A549 (cell line): ENCODE measurements around the gene SNX6. TPM values are rescaled to one million over a fixed set of nuclear protein-coding genes. Genes with fewer than 3 reads are reported as not detected.

Experiments used
- ATAC-seq, 2 experiments: fragments of 200-7000 bp in 1 of 2; fragments of >200 bp in 1 of 2; cut with Nextera tagmentation in 1 of 2; cut with Tn5 transposase in 1 of 2; 3 replicates each; pipeline versions ENCODE4 v1.8.0 to v1.9.1; 2018 to 2020; ENCODE audit warnings: mild to moderate bottlenecking in 1 of 2, moderate library complexity in 1 of 2
- CTCF ChIA-PET: fragments of 300-600 bp; sonication (Branson Sonifier 250); formaldehyde crosslinking; extraction: SDS; loops from one replicate; lab custom pipeline; 2021; ENCODE audit warnings: antibody characterized with exemption, inconsistent platforms; lab: Yijun Ruan, JAX
- POLR2A ChIA-PET: fragments of 350-600 bp; formaldehyde crosslinking; extraction: SDS; loops from one replicate; lab custom pipeline; 2021; ENCODE audit warnings: antibody characterized with exemption, inconsistent platforms; lab: Yijun Ruan, JAX
- DNase-seq, 2 experiments: peaks; one replicate each; pipeline versions ENCODE4 v3.0.0 to v3.0.0-alpha.2; 2011 to 2016; ENCODE audit warnings: low read depth in 1 of 2, low spot score in 1 of 2
- FAIRE-seq: peaks from 2 replicates; lab custom pipeline; 2011; peaks lifted over from hg19 to GRCh38; lab: Jason Lieb, UNC
- H3K27ac ChIP-seq, 2 experiments: fragments of >200 bp; sonication (Bioruptor Twin); formaldehyde crosslinking; 3 replicates each; pipeline ENCODE4 v1.5.1; 2016 to 2017
- H3K4me1 ChIP-seq: fragments of >200 bp; sonication (Bioruptor Twin); formaldehyde crosslinking; 3 replicates; pipeline ENCODE4 v1.6.1; 2016
- H3K4me2 ChIP-seq: fragments of >200 bp; sonication (Bioruptor Twin); formaldehyde crosslinking; 3 replicates; pipeline ENCODE4 v1.6.1; 2016
- H3K4me3 ChIP-seq: fragments of >200 bp; sonication (Bioruptor Twin); formaldehyde crosslinking; 3 replicates; pipeline ENCODE4 v1.5.1; 2016
- H3K9me3 ChIP-seq: fragments of >200 bp; sonication (Bioruptor Twin); formaldehyde crosslinking; 3 replicates; pipeline ENCODE4 v1.6.1; 2016
- ATOH8 ChIP-seq: fragments of 250-450 bp; sonication (Bioruptor Pico); IDR thresholded peaks from 2 replicates; pipeline ENCODE4 v1.5.0; 2020; ENCODE audit warnings: low read depth, mild to moderate bottlenecking, moderate library complexity
- BHLHE40 ChIP-seq: IDR thresholded peaks from 2 replicates; pipeline ENCODE4 v1.6.1; 2012; ENCODE audit warnings: low read depth, low read length, inconsistent platforms
- CBX2 ChIP-seq: fragments of 200-600 bp; sonication (generic); IDR thresholded peaks from 2 replicates; pipeline ENCODE4 v1.6.1; 2016; ENCODE audit warnings: low read depth, mild to moderate bottlenecking, borderline replicate concordance
- CBX8 ChIP-seq: fragments of 200-600 bp; sonication (generic); IDR thresholded peaks from 2 replicates; pipeline ENCODE4 v1.6.1; 2016
- CHD2 ChIP-seq: fragments of 150-350 bp; IDR thresholded peaks from 2 replicates; pipeline ENCODE4 v1.6.1; 2014; ENCODE audit warnings: low read length; ENCODE audit not compliant: partially characterized antibody
- CHD4 ChIP-seq: fragments of 200-600 bp; sonication (generic); IDR thresholded peaks from 2 replicates; pipeline ENCODE4 v1.6.1; 2016; ENCODE audit warnings: antibody characterized with exemption, mild to moderate bottlenecking, borderline replicate concordance
- E2F6 ChIP-seq: IDR thresholded peaks from 2 replicates; pipeline ENCODE4 v1.6.1; 2012; ENCODE audit warnings: low read depth, borderline replicate concordance
- FOSL2 ChIP-seq, 2 experiments: fragments of 450-650 bp in 1 of 2; fragments of >200 bp in 1 of 2; sonication (Bioruptor Twin) in 1 of 2; formaldehyde crosslinking; IDR thresholded peaks; 2 replicates each; pipeline versions ENCODE4 v1.5.0 to v1.6.1; 2016 to 2020; ENCODE audit warnings: mild to moderate bottlenecking in 1 of 2, moderate library complexity in 1 of 2
- GATA3 ChIP-seq: IDR thresholded peaks from 2 replicates; pipeline ENCODE4 v1.6.1; 2012; ENCODE audit warnings: borderline replicate concordance
- HDAC2 ChIP-seq: fragments of 200-600 bp; sonication (generic); IDR thresholded peaks from 2 replicates; pipeline ENCODE4 v1.6.1; 2016
- HES2 ChIP-seq: fragments of >200 bp; sonication (Bioruptor Twin); formaldehyde crosslinking; IDR thresholded peaks from 2 replicates; pipeline ENCODE4 v1.6.1; 2016
- HOXA7 ChIP-seq: fragments of 250-450 bp; sonication (Bioruptor Pico); IDR thresholded peaks from 2 replicates; pipeline ENCODE4 v1.5.0; 2020; ENCODE audit warnings: mild to moderate bottlenecking, moderate library complexity
- HOXB13 ChIP-seq: fragments of 250-450 bp; sonication (Bioruptor Pico); IDR thresholded peaks from 2 replicates; pipeline ENCODE4 v1.5.0; 2020; ENCODE audit warnings: low read depth, mild to moderate bottlenecking, moderate library complexity
- HOXB5 ChIP-seq: fragments of 250-450 bp; sonication (Bioruptor Pico); IDR thresholded peaks from 2 replicates; pipeline ENCODE4 v1.5.0; 2020; ENCODE audit warnings: mild to moderate bottlenecking, moderate library complexity
- JUN ChIP-seq, 2 experiments: fragments of >200 bp; sonication (Bioruptor Twin); formaldehyde crosslinking; IDR thresholded peaks; 2 replicates in 1 of 2; 3 replicates in 1 of 2; pipeline ENCODE4 v1.6.1; 2016 to 2017
- JUNB ChIP-seq: fragments of >200 bp; sonication (Bioruptor Twin); formaldehyde crosslinking; IDR thresholded peaks from 2 replicates; pipeline ENCODE4 v1.6.1; 2016
- KDM1A ChIP-seq: fragments of 200-600 bp; sonication (generic); IDR thresholded peaks from 2 replicates; pipeline ENCODE4 v1.6.1; 2016; ENCODE audit warnings: low read depth, mild to moderate bottlenecking
- NR3C1 ChIP-seq: fragments of >200 bp; sonication (Bioruptor Twin); formaldehyde crosslinking; IDR thresholded peaks from 3 replicates; pipeline ENCODE4 v1.6.1; 2017
- PHF8 ChIP-seq: fragments of 200-600 bp; sonication (generic); IDR thresholded peaks from 2 replicates; pipeline ENCODE4 v1.6.1; 2016; ENCODE audit warnings: low read depth, mild to moderate bottlenecking, antibody characterized with exemption, moderate library complexity, borderline replicate concordance
- POLR2A ChIP-seq: IDR thresholded peaks from 2 replicates; pipeline ENCODE4 v1.6.1; 2012; ENCODE audit warnings: mild to moderate bottlenecking, low read length
- RARB ChIP-seq: fragments of 250-450 bp; sonication (Bioruptor Pico); IDR thresholded peaks from 2 replicates; pipeline ENCODE4 v1.8.0; 2021; ENCODE audit warnings: mild to moderate bottlenecking, moderate library complexity
- RCOR1 ChIP-seq: fragments of 150-350 bp; IDR thresholded peaks from 2 replicates; pipeline ENCODE4 v1.6.1; 2014; ENCODE audit warnings: antibody characterized with exemption, low read length, low read depth
- RNF2 ChIP-seq: fragments of 200-600 bp; sonication (generic); IDR thresholded peaks from 2 replicates; pipeline ENCODE4 v1.6.1; 2016; ENCODE audit warnings: low read depth, mild to moderate bottlenecking, antibody characterized with exemption, moderate library complexity, borderline replicate concordance
- SREBF2 ChIP-seq: fragments of 450-650 bp; IDR thresholded peaks from 2 replicates; pipeline ENCODE4 v1.6.1; 2014; ENCODE audit warnings: mild to moderate bottlenecking, moderate library complexity
- WGBS: methylation state at CpG from one replicate; pipeline ENCODE4 v1.1.6; 2017; ENCODE audit errors: missing lambda C conversion rate; 5-methylcytosine and 5-hydroxymethylcytosine counted together
- polyA plus RNA-seq, 4 experiments: library from polyadenylated mRNA; depleted of rRNA in 3 of 4; stranded (reverse); fragments of >200 nt; fragmentation: RNase III in 1 of 4; extraction: RNeasy Plus Mini Kit Qiagen cat#74134 plus additional on column Dnase treatment in 1 of 4; gene quantifications; 2 replicates in 3 of 4; 3 replicates in 1 of 4; pipeline ENCODE4 v1.2.3, GENCODE V29; 2011 to 2017
- TF ChIP-seq, protein P1 (sequence below): fragments of >200 bp; sonication (Bioruptor Twin); formaldehyde crosslinking; IDR thresholded peaks from 3 replicates; pipeline ENCODE4 v1.5.1; 2016
- TF ChIP-seq, protein P2 (sequence below): fragments of 150-350 bp; IDR thresholded peaks from 2 replicates; pipeline ENCODE4 v1.6.1; 2014; ENCODE audit warnings: low read depth, mild to moderate bottlenecking, low read length

SNX6 gene
- polyA plus RNA-seq, 2 of the 4 experiments (the other 2 are of a cell fraction): 149 to 174 TPM

DNA sequence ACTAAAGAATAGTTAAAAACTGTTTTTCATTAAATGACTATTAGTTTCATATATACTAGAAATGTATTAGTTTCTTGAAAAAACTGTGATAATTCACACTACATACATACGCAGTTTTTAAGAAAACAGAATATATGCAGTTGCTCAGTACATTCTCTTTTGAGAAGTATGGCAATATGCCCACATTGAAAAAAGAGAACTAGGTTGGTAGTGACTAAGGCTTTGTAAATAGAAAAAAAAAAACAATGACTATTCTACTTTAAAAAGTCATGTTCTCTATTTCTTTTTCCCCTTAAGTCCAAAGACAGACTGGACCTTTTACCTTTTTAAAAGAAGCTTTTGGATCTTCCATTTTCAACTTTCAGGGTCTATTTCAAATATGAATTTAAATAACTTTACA, 25.0 kb downstream of the SNX6 start:
- DNase-seq (peak; percentile 55 to 56), FAIRE-seq (peak; percentile 90)

DNA sequence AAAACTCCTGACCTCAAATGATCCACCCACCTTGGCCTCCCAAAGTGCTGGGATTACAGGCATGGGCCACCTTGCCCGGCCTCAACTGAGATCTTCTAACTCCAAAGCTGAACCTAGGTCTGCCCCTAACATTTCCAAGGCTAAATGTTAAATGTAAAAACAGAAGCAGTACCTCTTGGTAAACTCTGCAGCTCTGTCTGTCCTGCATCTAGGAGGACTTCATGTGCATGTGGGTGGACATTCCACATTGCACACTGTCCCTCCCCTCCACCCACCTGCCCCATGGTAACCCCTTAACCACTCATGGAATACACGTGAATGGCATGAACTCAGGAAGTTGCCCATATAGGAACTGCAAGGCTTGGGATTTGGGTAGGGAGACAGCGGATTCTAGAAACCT, 33.1 kb downstream of the SNX6 start:
- WGBS: 89% methylated on average over 3 of the region's 3 CpGs
- ATAC-seq (no peak), FAIRE-seq (no peak), DNase-seq (no peak)
- TF ChIP-seq NR3C1 (no peak), HES2 (no peak), HOXB13 (CRISPR knock-in tag) (no peak), PHF8 (no peak), BHLHE40 (no peak), RCOR1 (no peak), RARB (CRISPR knock-in tag) (no peak), HOXB5 (CRISPR knock-in tag) (no peak), KDM1A (no peak), CBX2 (no peak), FOSL2 (IDR thresholded peaks at IDR 0.05) (no peak), FOSL2 (CRISPR knock-in tag; IDR thresholded peaks at IDR 0.05) (no peak), E2F6 (no peak), CBX8 (no peak), HOXA7 (CRISPR knock-in tag) (no peak), HDAC2 (no peak), POLR2A (no peak), CHD2 (no peak)
- TF ChIP-seq, protein P1, sequence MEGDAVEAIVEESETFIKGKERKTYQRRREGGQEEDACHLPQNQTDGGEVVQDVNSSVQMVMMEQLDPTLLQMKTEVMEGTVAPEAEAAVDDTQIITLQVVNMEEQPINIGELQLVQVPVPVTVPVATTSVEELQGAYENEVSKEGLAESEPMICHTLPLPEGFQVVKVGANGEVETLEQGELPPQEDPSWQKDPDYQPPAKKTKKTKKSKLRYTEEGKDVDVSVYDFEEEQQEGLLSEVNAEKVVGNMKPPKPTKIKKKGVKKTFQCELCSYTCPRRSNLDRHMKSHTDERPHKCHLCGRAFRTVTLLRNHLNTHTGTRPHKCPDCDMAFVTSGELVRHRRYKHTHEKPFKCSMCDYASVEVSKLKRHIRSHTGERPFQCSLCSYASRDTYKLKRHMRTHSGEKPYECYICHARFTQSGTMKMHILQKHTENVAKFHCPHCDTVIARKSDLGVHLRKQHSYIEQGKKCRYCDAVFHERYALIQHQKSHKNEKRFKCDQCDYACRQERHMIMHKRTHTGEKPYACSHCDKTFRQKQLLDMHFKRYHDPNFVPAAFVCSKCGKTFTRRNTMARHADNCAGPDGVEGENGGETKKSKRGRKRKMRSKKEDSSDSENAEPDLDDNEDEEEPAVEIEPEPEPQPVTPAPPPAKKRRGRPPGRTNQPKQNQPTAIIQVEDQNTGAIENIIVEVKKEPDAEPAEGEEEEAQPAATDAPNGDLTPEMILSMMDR: no peak
- no peaks in the 10 kb centered on the region for H3K9me3 ChIP-seq
- peak overlapping the region in 1 of 2 experiments; percentile 73; a peak in 3 of 6 replicates for H3K27ac ChIP-seq
- POLR2A ChIA-PET: no interaction called here
- H3K4me2 ChIP-seq: no peak overlapping the region
- peaks cover 41% of the 10 kb centered on the region for H3K4me1 ChIP-seq
- no peak overlapping the region for H3K4me3 ChIP-seq
- CTCF ChIA-PET: no interaction called here

More for the DNA sequence above, 25.0 kb downstream of the SNX6 start:
- Histone ChIP-seq H3K9me3 (no peaks in the 10 kb centered on the region), H3K27ac (peak overlapping the region; percentile 66 to 84), H3K4me1 (peaks cover 52% of the 10 kb centered on the region), H3K4me3 (0 out of 3 replicates have a peak overlapping the region, but pooled peaks have one; percentile 6), H3K4me2 (peak overlapping the region; percentile 61)
- peak; percentile 66 to 74; a peak in 5 of 6 replicates for ATAC-seq
- ChIA-PET POLR2A (no interaction called here), CTCF (no interaction called here)
- WGBS: 11% methylated on average over 1 of the region's 1 CpG
- TF ChIP-seq SREBF2: no peak
- peak; percentile 47; the same call in 1 of the 2 replicates for TF ChIP-seq FOSL2 (IDR thresholded peaks at IDR 0.05)
- TF ChIP-seq FOSL2 (CRISPR knock-in tag; IDR thresholded peaks at IDR 0.05): peak; percentile 63; the same call in 1 of the 2 replicates
- no peak for TF ChIP-seq CBX2
- no peak for TF ChIP-seq CHD4
- TF ChIP-seq JUNB: peak; percentile 45; the same call in 1 of the 2 replicates
- TF ChIP-seq HDAC2: no peak
- TF ChIP-seq GATA3: peak; percentile 13; the same call in 1 of the 2 replicates
- TF ChIP-seq RNF2: no peak
- TF ChIP-seq, protein P2, sequence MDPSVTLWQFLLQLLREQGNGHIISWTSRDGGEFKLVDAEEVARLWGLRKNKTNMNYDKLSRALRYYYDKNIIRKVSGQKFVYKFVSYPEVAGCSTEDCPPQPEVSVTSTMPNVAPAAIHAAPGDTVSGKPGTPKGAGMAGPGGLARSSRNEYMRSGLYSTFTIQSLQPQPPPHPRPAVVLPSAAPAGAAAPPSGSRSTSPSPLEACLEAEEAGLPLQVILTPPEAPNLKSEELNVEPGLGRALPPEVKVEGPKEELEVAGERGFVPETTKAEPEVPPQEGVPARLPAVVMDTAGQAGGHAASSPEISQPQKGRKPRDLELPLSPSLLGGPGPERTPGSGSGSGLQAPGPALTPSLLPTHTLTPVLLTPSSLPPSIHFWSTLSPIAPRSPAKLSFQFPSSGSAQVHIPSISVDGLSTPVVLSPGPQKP: no peak
- no peak for TF ChIP-seq JUN (IDR thresholded peaks at IDR 0.05)
- TF ChIP-seq ATOH8 (CRISPR knock-in tag): no peak
